ENCODE results near the gene NIT1.

DNA sequence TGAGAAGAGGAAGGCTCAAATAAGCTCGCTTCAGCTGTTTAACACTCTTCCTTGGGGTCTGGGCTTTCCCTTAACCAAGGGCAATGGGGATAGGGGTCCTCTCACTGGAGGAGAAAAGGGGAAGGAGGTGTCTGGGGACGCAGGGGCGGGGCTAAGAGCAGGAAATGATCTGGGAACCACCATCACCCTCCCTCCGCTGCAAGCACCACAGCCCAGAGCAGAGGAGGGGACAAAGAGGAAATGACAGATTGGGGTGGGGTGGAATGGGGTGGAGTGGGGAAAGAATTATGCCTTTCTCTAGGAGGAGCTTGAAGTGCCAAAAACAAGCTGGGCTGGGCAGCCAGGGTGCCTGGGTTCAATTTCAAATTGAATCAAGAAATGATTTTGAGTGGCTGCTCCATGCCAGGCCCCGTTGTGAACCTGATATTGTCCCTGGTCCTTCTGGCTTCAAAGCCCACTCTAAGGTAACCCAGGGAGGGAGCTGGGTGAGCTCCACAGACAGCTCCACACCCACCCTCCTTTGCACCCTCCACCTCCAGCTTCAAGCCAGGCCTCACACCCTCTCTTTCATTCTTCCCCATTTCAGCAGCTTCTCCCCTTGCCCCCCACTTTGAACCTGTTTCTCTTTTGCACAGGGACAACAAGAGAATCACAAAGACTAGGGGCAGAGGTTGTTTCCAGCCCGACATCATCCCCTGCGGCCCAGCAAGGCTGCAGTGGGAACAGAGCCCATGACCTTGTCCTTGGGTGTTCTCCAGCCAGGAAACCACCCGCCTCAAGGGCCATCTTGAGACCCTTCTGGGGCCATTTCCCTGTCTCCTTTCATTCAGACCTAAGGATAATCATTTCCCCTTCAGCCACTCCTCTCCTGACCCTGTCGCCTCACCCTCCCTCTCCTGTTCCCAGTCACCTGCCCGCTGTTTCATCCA lies 49.3 kb upstream of the NIT1 start:
- TF ChIP-seq EZH2 (IDR thresholded peaks at IDR 0.05; ENCODE audit: borderline replicate concordance, control insufficient read depth, low read depth, low read length) (no peak), CREB1 (IDR thresholded peaks at IDR 0.05; ENCODE audit: low read depth) (peak; percentile 72), POLR2A (IDR thresholded peaks at IDR 0.05; ENCODE audit: low read depth, low read length) (peak; percentile 57; the same call in 1 of the 2 replicates)
- TF ChIP-seq, protein P1, sequence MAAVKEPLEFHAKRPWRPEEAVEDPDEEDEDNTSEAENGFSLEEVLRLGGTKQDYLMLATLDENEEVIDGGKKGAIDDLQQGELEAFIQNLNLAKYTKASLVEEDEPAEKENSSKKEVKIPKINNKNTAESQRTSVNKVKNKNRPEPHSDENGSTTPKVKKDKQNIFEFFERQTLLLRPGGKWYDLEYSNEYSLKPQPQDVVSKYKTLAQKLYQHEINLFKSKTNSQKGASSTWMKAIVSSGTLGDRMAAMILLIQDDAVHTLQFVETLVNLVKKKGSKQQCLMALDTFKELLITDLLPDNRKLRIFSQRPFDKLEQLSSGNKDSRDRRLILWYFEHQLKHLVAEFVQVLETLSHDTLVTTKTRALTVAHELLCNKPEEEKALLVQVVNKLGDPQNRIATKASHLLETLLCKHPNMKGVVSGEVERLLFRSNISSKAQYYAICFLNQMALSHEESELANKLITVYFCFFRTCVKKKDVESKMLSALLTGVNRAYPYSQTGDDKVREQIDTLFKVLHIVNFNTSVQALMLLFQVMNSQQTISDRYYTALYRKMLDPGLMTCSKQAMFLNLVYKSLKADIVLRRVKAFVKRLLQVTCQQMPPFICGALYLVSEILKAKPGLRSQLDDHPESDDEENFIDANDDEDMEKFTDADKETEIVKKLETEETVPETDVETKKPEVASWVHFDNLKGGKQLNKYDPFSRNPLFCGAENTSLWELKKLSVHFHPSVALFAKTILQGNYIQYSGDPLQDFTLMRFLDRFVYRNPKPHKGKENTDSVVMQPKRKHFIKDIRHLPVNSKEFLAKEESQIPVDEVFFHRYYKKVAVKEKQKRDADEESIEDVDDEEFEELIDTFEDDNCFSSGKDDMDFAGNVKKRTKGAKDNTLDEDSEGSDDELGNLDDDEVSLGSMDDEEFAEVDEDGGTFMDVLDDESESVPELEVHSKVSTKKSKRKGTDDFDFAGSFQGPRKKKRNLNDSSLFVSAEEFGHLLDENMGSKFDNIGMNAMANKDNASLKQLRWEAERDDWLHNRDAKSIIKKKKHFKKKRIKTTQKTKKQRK (IDR thresholded peaks at IDR 0.05; ENCODE audit: low read depth, low read length): no peak

Data from GM12878 (cell line).